Measurements from ENCODE around the gene MGAT4A. TPM values are rescaled to one million over a fixed set of nuclear protein-coding genes. Genes with fewer than 3 reads are reported as not detected.

The MGAT4A gene
- total and polyA plus RNA-seq, 2 of the 8 experiments (the other 6 are each of a cell fraction or from before 2014, with no cell fraction given) = 1.4 to 7.7 TPM

DNA sequence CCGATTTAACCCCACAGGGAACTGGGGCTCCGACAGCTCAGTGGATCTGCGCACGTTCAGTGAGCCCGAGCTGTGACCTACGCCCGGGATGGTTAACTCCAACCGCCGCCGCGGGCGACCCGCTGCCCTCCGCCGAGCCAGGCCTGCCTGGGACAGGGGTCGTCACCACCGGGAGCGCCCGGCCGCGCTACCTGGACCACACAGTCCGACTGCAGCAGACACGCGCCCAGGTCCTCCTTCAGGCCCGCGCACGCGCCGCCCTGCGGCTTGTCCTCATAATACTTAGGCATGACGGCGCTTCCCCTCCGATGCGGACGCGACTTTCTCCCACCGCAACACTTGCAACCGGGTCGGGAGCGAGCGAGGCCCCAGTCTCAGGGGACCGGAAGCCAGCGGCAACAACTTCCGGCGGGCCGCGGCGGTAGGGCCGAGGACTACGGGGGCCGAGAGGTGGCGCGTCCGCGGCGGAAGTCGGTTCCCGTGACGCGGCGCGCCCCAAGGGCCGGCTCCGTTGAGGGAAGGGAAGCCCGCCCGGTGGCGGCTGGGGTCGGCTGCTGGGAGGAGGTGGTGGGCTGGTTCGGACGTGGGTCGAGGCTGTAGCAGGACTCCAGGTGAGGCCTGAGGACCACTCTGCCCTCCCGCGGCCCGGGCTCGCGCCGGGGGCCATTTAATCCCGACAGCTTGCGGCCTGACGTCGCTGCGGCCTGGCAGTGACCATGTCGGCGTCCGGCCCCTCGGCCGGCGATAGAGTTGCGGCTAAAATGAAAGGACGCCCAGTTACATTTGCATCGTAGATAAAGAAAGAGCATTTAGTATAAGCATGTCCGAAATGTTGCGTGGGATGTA lies 122.6 kb downstream of the MGAT4A start, which contains the start of the genes COA5 and UNC50 (continued):
- peak; percentile 27 for TF ChIP-seq TAF7 (optimal IDR thresholded peaks at IDR 0.05; ENCODE audit: borderline replicate concordance, low read depth, low read length)
- TF ChIP-seq RXRA (IDR thresholded peaks at IDR 0.05; ENCODE audit: insufficient read depth, low read depth, low read length) = no peak
- peak; percentile 97 for TF ChIP-seq RBBP5 (IDR thresholded peaks at IDR 0.05; ENCODE audit: borderline replicate concordance, low read depth, low read length)
- TF ChIP-seq GABPA (IDR thresholded peaks at IDR 0.05; ENCODE audit: borderline replicate concordance, insufficient read depth, low read length) = peak; percentile 96
- TF ChIP-seq, protein P1, sequence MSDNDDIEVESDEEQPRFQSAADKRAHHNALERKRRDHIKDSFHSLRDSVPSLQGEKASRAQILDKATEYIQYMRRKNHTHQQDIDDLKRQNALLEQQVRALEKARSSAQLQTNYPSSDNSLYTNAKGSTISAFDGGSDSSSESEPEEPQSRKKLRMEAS (IDR thresholded peaks at IDR 0.05) = peak; percentile 68
- TF ChIP-seq TAF1 (IDR thresholded peaks at IDR 0.05; ENCODE audit: low read depth, low read length) = peak; percentile 89
- peak; percentile 9; the same call in 1 of the 2 replicates for TF ChIP-seq NRF1 (IDR thresholded peaks at IDR 0.05; ENCODE audit: low read depth, low read length)

Measured in H1 (cell line).